ENCODE measurements around the gene CPTP.

Gene CPTP

GRCh38 chr1:1292442-1292779 is 32.2 kb upstream of the CPTP start:
- Histone ChIP-seq H3K9me3 (ENCODE audit: control insufficient read depth, low read length) (no peaks in the 10 kb centered on the region), H3K4me3 (ENCODE audit: insufficient read depth, low read depth, low read length) (no peak overlapping the region), H3K36me3 (ENCODE audit: control insufficient read depth, insufficient read depth, low read length) (no peaks in the 10 kb centered on the region), H3K27ac (ENCODE audit: insufficient read depth, low read depth, low read length, poor library complexity, severe bottlenecking) (no peak overlapping the region), H3K27me3 (ENCODE audit: control insufficient read depth, insufficient read depth, low read length, poor library complexity, severe bottlenecking) (no peaks in the 10 kb centered on the region), H3K4me1 (ENCODE audit: control insufficient read depth, insufficient read depth, low read length) (no peaks in the 10 kb centered on the region)
- WGBS, 2 experiments: 88 to 92% methylated on average over 9 of the region's 9 CpGs

GRCh38 chr1:1292851-1293250 is 31.8 kb upstream of the CPTP start:
- Histone ChIP-seq H3K9me3 (ENCODE audit: control insufficient read depth, low read length) (no peaks in the 10 kb centered on the region), H3K27ac (ENCODE audit: insufficient read depth, low read depth, low read length, poor library complexity, severe bottlenecking) (no peak overlapping the region), H3K27me3 (ENCODE audit: control insufficient read depth, insufficient read depth, low read length, poor library complexity, severe bottlenecking) (no peaks in the 10 kb centered on the region), H3K36me3 (ENCODE audit: control insufficient read depth, insufficient read depth, low read length) (no peaks in the 10 kb centered on the region), H3K4me3 (ENCODE audit: insufficient read depth, low read depth, low read length) (no peak overlapping the region), H3K4me1 (ENCODE audit: control insufficient read depth, insufficient read depth, low read length) (no peaks in the 10 kb centered on the region)
- 96% methylated on average over 18 of the region's 18 CpGs for WGBS, 2 experiments

GRCh38 chr1:1293263-1294249 is 31.0 kb upstream of the CPTP start:
- WGBS, 2 experiments: 91 to 94% methylated on average over 94 of the region's 94 CpGs
- Histone ChIP-seq H3K27ac (ENCODE audit: insufficient read depth, low read depth, low read length, poor library complexity, severe bottlenecking) (no peak overlapping the region), H3K4me3 (ENCODE audit: insufficient read depth, low read depth, low read length) (no peak overlapping the region), H3K27me3 (ENCODE audit: control insufficient read depth, insufficient read depth, low read length, poor library complexity, severe bottlenecking) (no peaks in the 10 kb centered on the region), H3K4me1 (ENCODE audit: control insufficient read depth, insufficient read depth, low read length) (no peaks in the 10 kb centered on the region), H3K9me3 (ENCODE audit: control insufficient read depth, low read length) (no peaks in the 10 kb centered on the region), H3K36me3 (ENCODE audit: control insufficient read depth, insufficient read depth, low read length) (no peaks in the 10 kb centered on the region)

- no peak overlapping the region for H3K4me3 ChIP-seq (ENCODE audit: insufficient read depth, low read depth, low read length)
- H3K27ac ChIP-seq (ENCODE audit: insufficient read depth, low read depth, low read length, poor library complexity, severe bottlenecking): no peak overlapping the region
- no peaks in the 10 kb centered on the region for H3K4me1 ChIP-seq (ENCODE audit: control insufficient read depth, insufficient read depth, low read length)
- 95% methylated on average over 58 of the region's 58 CpGs for WGBS, 2 experiments
- H3K27me3 ChIP-seq (ENCODE audit: control insufficient read depth, insufficient read depth, low read length, poor library complexity, severe bottlenecking): no peaks in the 10 kb centered on the region
- no peaks in the 10 kb centered on the region for H3K9me3 ChIP-seq (ENCODE audit: control insufficient read depth, low read length)
- no peaks in the 10 kb centered on the region for H3K36me3 ChIP-seq (ENCODE audit: control insufficient read depth, insufficient read depth, low read length)
Measured at GRCh38 chr1:1294250-1294890, 30.2 kb upstream of the CPTP start.

- no peaks in the 10 kb centered on the region for H3K9me3 ChIP-seq (ENCODE audit: control insufficient read depth, low read length)
- no peaks in the 10 kb centered on the region for H3K4me1 ChIP-seq (ENCODE audit: control insufficient read depth, insufficient read depth, low read length)
- no peaks in the 10 kb centered on the region for H3K36me3 ChIP-seq (ENCODE audit: control insufficient read depth, insufficient read depth, low read length)
- H3K27ac ChIP-seq (ENCODE audit: insufficient read depth, low read depth, low read length, poor library complexity, severe bottlenecking): no peak overlapping the region
- no peaks in the 10 kb centered on the region for H3K27me3 ChIP-seq (ENCODE audit: control insufficient read depth, insufficient read depth, low read length, poor library complexity, severe bottlenecking)
- 93 to 94% methylated on average over 35 of the region's 35 CpGs for WGBS, 2 experiments
- H3K4me3 ChIP-seq (ENCODE audit: insufficient read depth, low read depth, low read length): no peak overlapping the region
Measured at GRCh38 chr1:1295154-1295923, 29.3 kb upstream of the CPTP start.

GRCh38 chr1:1296070-1297061 is 28.2 kb upstream of the CPTP start:
- H3K27me3 ChIP-seq (ENCODE audit: control insufficient read depth, insufficient read depth, low read length, poor library complexity, severe bottlenecking): no peaks in the 10 kb centered on the region
- H3K27ac ChIP-seq (ENCODE audit: insufficient read depth, low read depth, low read length, poor library complexity, severe bottlenecking): no peak overlapping the region
- H3K9me3 ChIP-seq (ENCODE audit: control insufficient read depth, low read length): no peaks in the 10 kb centered on the region
- WGBS, 2 experiments: 95 to 96% methylated on average over 62 of the region's 62 CpGs
- no peak overlapping the region for H3K4me3 ChIP-seq (ENCODE audit: insufficient read depth, low read depth, low read length)
- no peaks in the 10 kb centered on the region for H3K4me1 ChIP-seq (ENCODE audit: control insufficient read depth, insufficient read depth, low read length)
- H3K36me3 ChIP-seq (ENCODE audit: control insufficient read depth, insufficient read depth, low read length): no peaks in the 10 kb centered on the region

- Histone ChIP-seq H3K27me3 (ENCODE audit: control insufficient read depth, insufficient read depth, low read length, poor library complexity, severe bottlenecking) (no peaks in the 10 kb centered on the region), H3K9me3 (ENCODE audit: control insufficient read depth, low read length) (no peaks in the 10 kb centered on the region), H3K4me3 (ENCODE audit: insufficient read depth, low read depth, low read length) (no peak overlapping the region), H3K27ac (ENCODE audit: insufficient read depth, low read depth, low read length, poor library complexity, severe bottlenecking) (no peak overlapping the region), H3K4me1 (ENCODE audit: control insufficient read depth, insufficient read depth, low read length) (no peaks in the 10 kb centered on the region), H3K36me3 (ENCODE audit: control insufficient read depth, insufficient read depth, low read length) (no peaks in the 10 kb centered on the region)
- WGBS, 2 experiments: 94 to 96% methylated on average over 31 of the region's 31 CpGs
Measured at GRCh38 chr1:1297802-1298424, 26.7 kb upstream of the CPTP start.

- H3K4me3 ChIP-seq (ENCODE audit: insufficient read depth, low read depth, low read length): no peak overlapping the region
- no peaks in the 10 kb centered on the region for H3K4me1 ChIP-seq (ENCODE audit: control insufficient read depth, insufficient read depth, low read length)
- no peaks in the 10 kb centered on the region for H3K9me3 ChIP-seq (ENCODE audit: control insufficient read depth, low read length)
- no peak overlapping the region for H3K27ac ChIP-seq (ENCODE audit: insufficient read depth, low read depth, low read length, poor library complexity, severe bottlenecking)
- 62 to 63% methylated on average over 30 of the region's 30 CpGs for WGBS, 2 experiments
- H3K36me3 ChIP-seq (ENCODE audit: control insufficient read depth, insufficient read depth, low read length): no peaks in the 10 kb centered on the region
- no peaks in the 10 kb centered on the region for H3K27me3 ChIP-seq (ENCODE audit: control insufficient read depth, insufficient read depth, low read length, poor library complexity, severe bottlenecking)
Measured at GRCh38 chr1:1298861-1299685, 25.5 kb upstream of the CPTP start.

Data from ectodermal cell (in vitro differentiated cells).